GM21786 (cell line): Measurements from ENCODE around the gene TNIP3.

Source experiments
- ATAC-seq: cut with Tn5 transposase; IDR thresholded peaks from one replicate; pipeline ENCODE4 v1.9.1; 2021; ENCODE audit not compliant: unreplicated experiment

The TNIP3 gene

DNA sequence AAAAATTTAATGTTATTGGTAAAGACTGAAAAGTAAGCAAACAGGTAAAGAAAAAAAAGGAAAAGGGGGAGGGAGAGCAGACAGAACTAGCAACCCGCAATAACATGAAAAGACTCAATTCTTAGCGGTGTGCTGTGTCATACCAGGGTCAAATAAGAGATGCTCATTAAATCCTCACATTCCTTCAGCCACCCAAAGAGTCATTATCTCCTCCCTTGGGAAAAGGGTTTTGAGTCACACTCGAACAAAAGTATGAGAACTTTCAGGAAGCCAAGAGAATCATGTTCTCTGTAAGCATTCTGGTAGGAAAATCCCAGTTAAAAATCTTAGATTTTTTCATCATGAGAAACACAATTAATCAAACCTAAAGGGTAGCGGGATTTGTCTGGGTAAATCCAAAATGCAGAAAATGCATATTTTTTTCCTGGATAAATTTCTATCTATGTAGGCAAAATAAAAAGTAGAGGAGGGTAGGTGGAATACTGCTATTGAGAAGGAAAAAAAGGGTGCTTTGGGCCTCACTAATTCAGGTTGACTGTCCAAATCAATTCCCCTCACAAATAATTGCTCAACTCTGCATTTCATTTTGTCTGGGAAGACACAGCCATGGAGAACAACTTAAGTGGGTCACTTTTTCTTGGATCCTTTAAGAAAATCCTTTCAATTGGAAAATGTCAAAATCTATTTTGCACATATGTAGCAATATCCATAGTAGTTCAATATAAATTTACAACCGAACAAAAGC is 23.2 kb downstream of the TNIP3 start:
- ATAC-seq, result no peak

DNA sequence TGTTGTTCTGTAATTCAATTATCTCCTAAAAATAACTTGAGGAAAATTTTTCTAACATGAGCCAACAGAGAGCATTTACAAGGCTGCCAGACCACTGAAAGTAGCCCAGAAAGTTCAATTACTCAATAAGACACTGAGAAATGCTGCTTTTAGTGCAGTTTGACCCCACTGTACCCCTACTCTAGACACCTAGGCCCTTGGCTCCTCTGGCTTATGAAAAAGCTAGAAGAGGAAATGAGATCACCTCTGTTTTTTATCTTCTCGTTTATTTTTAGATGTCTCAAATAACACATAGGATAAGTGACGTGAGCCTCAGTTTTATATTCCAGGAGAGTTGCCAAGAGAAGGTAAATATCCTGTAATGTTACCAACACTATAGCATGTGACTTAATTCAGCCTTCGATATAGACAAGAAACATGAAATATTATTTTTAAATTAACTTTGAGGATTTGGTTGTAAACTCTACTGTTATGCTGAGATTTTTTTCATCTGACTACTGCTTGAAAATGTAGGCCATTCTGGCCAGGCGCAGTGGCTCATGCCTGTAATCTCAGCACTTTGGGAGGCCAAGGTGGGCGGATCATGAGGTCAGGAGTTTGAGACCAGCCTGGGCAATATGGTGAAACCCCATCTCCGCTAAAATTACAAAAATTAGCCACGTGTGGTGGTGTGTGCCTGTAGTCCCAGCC is 24.4 kb downstream of the TNIP3 start:
- ATAC-seq, result peak; percentile 79

DNA sequence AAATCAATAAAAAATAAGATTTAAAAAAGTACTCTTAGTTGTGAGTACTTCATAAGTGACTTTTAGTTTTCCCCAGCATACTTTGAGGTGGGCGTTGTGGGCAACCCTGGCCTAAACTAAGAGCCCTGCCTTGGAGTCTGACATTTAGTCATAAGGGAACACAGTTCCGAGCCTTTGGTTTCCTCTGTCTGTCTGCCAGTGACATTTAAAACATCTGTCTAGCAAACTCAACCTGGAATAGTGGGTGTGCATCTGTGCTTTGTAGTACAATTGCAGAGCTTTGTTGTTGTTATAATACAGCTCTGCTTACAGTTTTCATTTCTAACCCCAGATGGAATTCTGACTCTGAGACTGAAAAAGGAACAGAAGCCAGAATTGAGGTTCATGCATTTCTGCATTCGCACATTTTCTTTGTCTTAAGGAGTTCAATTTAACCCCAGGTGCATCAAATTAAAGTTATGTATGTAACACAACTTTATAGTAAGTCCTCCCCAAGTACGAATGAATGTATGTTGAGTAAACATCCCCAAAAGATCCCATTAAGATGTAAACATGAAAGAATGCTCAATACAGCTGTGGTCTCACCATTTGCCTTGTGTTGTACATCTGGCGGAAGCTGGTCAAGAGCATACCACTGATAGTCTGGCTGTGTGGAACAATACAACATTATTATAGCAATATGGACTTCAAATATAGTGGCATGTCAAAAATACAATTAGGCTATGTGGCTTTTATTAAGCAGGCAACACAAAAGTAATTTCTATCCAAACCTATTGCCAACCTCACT is 25.9 kb downstream of the TNIP3 start:
- no peak for ATAC-seq

DNA sequence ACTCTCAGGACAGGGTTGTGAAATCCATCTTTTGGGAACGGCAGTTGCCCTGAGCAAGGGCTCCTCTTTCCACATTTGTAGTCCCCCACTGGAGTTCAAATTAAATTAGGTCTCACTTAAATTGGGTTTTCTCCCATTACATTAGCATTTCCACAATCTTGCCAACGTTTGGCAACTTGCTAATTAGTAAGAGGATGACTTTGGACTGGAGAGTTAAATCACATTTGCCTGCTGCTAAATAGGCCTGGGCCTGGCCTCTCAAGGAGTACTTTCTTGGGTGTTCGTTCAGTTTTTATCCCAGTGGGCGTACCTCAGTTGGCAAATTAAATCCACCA is 33.8 kb downstream of the TNIP3 start:
- no peak for ATAC-seq

DNA sequence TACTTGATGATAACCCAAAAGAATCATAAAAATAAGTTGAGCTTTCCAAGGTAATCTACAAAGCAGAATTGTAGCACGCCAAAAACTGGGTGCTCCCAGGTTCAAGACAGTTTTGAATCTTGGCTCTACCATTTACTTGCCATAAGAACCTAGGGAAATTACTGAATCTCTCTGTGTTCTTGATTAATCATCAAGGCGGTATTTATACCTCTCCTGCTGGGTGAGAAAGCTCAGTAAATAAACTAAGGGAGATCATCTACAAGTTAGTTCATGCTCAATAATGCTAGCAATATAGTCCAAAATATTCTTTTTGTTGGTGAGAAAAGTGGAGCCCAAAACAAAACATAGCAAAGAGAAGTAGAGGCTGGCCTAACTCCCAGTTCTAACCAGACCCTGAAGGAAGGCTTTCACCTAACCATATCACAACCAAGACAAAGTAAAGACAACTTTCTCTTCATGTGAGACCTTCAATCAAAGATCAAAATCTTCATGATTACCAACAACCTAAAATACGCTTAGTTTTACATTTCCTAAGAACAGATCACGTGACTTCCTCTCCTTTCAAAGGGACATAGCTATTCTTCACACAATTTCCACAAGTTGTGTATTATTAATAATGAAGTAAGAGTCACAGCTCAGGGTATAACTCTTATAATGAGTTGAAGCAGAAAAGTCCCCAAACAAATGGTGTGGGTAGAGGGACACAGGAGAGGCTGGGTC is 34.4 kb downstream of the TNIP3 start:
- no peak for ATAC-seq

DNA sequence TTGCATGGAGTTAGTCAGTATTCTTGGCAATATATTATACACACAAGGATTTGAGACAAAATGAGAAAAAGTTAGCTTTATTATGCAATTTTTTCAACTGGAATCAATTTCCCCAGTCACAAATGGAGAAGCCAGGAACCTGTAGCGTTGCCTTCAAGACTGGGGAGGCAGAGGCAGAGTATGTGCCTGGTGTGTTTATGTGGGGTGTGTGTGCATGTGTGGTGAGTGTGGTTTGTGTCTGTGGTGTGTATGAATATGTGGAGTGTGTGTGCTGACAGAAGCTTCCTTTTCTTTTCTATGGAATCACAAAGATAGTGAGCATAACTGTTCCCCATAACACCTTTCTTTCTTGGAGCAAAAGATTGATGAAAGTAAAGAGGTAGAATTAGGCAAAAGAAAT is 37.0 kb downstream of the TNIP3 start:
- no peak for ATAC-seq

DNA sequence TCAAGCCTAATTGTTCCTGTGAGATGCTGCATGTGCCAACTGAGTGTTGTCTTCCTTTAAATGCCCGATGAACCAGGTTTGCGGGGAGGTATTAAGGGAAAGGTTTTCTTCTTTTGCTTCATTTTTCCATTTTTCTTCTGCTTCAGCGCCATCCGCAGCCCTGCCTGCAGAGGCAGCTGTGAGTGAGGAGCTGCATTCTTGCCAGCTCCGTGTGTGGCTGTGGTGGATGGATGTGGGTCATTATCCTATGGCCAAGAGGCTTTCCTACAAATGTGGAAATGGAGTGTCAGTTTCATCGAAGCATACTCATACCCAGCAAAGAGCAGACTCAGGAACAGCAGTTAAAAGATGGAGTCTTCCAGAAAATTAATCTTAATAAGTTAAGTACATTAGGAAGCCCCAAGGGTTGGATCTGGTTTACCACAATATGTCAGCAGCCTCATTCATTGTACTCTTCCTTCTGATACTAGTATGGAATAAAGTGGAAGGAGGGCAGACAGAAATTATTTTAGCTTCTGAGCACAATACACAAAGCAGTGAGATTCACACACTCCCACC is 37.6 kb downstream of the TNIP3 start:
- ATAC-seq, result no peak

DNA sequence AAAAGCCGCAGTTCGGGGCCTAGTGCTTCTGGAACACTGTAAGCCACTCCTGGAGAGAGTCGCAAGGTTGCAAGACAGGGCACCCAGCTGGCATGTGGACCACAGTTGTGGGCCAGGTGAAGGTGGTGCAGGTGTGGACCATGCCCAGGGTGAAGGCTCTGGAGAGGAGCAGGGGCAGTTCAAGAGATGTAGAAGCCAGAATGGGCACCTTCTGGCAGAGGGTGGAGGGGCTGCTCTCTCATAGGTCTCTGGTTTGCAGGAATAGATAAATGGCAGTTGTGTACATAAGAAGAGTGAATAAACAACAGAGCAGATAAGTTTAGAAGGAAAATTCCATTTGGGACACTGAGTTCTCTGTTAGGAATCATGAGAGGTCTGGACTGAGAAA is 38.6 kb downstream of the TNIP3 start:
- ATAC-seq, result no peak

DNA sequence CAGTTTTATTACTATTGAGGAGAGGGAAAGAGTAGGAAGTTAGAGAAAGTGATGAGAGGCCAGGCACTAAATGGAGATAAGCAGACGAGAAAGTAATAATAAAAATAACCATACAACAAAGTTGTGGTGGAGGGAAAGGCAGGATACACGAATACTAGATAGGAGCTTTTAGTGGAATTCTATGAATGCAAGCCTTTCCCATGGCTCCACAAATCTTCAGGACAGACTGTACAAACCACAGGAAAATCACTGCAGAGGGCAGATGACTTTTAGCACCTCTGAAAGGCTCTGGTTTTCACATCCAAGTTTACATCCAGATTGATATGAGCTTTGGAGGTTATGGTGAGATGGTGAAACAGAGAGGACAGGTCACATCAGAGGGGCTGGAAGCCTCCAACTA is 41.5 kb downstream of the TNIP3 start:
- no peak for ATAC-seq

DNA sequence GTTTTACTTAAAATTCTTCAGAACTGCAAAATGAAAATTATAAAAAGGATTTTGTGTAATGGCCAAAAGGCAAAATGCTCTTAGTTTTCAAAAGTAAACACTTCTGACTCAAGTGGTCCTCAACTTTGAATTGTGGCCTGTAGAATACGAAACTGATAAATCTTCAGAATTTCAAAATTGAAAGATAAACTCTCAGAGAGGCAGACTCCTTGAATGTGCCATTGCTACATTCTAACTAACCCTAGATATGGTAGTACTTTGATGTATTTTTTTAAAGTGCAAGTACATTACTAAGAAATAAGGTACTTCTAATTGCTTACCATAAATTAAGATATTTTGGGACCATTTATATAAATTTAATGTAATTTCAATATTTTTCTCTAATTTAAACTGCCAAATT is 44.4 kb downstream of the TNIP3 start:
- ATAC-seq, result no peak

DNA sequence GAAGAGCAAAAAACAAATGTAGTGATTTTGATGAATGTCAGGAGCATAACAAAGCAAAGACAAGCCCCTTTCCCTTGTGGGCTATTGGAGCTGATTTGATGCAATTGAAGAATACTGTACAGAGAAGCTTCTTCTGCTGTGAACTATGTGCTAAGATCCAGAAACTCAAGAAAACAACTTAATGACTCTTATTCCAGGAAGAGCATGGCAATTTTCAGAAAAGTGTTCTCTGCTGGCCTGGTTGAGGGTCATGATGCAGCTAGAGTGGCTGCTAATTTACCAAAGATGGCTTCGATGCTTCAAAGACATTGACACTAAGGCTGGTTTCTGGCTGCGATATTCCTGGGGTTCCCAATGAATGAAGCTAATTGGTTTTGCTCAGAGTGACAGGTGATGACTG is 45.8 kb downstream of the TNIP3 start:
- no peak for ATAC-seq

DNA sequence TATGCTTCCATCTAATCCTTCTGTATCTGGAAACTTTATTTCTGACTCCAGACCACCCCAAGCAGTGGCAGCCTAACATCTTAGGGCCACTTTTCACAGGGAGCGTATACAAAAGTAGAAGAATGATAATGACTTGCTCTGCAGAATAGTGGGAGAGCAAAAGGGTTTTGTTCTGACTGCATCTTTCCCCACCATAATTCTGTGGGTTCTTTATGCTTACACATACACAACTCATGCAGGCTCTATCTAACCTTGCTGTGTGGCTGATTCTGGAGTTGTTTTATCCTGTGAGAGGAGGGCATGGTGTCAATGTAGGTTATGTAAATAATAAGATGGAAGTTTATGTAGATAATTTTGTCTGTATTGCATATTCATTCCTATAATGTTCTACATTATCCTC is 49.4 kb downstream of the TNIP3 start:
- no peak for ATAC-seq

DNA sequence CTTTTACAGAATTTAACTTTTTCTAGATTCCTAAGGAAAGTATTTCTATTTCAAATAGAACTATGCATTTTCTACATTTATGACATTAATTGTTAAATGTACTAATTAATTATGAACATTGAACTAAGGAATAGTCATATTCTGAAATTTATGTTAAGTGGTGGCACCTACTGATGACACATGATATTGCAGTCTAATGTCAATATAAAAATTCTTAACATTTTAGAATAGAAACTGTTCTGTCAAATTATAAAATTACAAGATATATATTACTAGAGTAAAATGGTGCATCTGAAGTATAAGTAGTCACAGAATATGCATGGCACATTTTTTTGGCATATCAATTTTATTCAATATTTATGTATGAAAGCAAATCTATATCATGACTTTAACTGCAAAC is 51.6 kb downstream of the TNIP3 start:
- no peak for ATAC-seq

DNA sequence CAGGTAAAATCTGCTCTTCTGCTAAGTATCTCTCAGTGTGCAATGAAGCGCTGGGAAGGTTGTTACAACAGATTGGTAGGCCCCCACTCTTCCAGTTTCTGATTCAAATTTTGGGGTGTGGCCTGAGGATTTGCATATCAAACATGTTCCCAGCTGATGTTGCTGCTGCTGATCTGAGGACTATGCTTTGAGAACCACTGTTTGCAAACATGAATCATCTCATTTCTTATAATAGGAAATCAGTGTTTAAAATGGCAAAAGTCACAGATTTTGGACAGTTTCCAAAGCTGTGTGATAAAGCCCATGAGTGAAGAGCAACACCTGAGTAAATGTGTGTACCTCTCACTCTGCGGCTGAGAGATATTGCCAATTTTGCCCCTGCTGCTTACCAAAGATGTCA is 55.6 kb downstream of the TNIP3 start:
- ATAC-seq, result no peak

DNA sequence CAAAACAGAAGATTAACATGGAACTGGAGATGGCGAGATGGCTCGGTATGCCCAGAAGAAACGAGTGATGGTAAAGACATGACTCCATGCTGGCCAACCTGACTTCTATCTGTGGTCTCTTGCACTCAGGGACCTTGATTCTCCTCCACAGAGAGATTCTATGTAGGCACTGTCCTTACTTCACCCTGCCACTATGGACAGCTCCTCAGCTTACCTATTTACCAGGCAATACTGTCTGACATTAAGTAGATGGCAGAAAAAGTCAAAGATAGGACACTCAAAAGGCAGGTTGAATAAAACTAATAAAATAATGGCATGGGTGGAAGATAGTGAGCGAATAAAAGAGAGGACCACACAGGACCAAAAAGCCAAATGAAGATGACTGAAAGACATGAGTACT is 56.6 kb downstream of the TNIP3 start:
- ATAC-seq, result no peak

DNA sequence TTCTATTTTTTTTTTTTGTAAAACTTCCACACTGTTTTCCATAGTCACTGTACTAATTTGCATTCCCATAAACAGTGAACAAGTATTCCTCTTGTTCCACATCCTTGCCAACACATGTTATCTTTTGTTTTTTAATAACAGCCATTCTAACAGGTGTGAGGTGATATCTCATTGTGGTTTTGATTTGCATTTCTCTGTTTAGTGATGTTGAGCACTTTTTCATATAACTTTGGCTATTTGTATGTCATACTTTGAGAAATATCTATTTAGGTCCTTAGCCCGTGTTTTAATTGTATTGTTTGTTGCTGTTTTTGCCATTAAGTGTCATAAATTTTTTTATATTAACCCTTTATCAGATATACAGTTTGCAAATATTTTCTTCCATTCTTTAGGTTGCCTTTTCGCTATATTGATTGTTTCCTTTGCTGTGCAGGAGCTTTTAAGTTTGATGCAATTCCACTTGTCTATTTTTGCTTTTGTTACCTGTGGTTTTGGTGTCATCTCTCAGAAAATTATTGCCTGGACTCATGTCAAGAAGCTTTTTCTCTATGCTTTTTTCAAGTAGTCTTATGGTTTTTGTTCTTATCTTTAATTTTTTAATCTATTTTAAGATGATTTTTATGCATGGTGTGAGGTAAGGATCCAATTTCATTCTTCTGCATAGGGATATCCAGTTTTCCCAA is 63.9 kb downstream of the TNIP3 start:
- no peak for ATAC-seq

DNA sequence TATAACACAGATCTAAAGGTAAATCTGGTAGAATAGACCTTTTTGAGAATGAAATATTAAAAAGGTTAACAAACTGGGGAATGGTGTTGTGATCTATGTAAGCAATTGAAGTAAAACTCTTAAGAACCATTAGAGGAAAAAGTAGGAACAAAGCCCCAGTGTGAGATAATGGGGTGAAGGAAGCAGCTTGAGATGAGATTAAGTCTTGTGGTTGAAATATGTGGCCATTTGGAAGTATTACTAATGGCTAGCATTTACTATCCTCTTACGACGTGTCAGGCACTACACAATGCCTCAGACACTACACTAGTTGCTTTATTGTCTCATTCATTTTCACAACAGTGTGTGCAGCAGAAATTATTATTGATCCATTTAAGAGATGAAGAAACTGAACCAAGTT is 65.9 kb downstream of the TNIP3 start:
- ATAC-seq, result no peak

DNA sequence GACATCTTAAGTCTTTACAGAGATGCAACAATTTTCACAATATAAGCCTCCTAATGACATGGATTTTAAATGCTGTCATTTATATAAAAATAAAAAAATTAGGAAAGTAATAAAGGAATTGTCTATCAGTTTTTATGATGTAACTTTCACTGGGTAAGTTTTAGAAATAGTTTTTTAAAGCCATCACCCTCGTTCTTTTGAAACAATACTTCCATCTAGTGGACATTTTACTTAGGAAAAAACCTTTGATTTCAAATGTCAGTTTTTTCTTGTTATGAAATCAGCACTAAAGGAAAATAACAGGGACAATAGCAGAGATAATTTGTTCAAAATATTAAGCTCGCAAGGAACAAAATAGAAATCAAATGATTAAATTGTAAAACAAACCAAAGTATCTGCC is 67.5 kb downstream of the TNIP3 start:
- no peak for ATAC-seq

DNA sequence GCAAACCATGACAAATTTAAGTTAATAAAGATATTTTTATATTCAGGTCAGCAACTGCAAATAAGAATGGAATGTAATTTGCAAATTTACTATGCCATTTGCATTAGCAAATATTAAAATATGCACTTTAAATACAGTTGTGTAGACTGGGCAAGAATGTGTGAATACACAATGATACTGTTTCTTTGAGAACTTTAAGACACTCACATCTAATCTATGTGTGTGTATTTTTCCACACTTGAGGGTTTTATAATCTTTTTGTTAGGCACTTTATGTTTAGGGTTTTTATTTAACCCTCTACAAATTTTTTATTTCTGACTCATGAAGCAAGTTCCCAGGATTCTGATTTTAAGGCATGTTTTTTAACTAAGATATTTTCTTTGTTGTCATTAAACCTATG is 67.9 kb downstream of the TNIP3 start:
- no peak for ATAC-seq

DNA sequence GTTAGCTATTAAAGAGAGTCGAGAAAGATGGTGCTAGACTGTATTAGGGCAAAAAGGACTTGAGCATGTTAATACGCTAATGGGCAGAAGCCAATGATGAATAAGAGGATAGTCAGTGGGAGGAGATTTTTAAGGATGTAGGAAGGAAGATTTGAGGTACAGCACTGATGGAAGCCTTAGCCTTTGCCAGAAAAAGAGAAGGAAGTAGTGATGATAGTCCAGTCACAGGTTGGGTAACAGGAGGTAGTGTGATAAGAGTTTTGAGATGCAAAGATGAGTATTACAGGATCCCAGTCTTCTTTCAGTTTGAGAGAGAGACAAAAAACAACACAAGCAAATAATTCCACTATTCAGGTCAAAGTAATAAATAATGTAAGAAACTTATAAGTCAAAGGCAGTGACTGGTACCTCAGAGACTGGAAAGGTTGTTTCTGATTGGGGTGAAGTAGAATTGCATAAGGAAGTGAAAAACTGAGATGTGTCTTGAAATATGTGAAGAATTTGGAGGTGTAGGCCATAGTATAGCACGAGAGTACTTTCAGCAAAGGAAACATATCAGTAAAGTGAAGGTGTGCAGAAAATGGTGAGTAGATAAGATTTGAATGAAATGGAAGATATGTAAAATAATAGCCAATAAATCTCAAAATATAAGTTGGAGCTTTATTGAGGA is 69.7 kb downstream of the TNIP3 start:
- no peak for ATAC-seq
